Measurements from ENCODE around the gene TNFRSF14. TPM values are rescaled to one million over a fixed set of nuclear protein-coding genes. Genes with fewer than 3 reads are reported as not detected.

TNFRSF14 gene
- total and polyA plus RNA-seq, 2 experiments from 2014 or later: 7.8 to 13.3 TPM

- Histone ChIP-seq H3K27me3 (replicated peaks; ENCODE audit: insufficient read depth) (no peaks in the 10 kb centered on the region), H3K4me3 (no peak overlapping the region), H3F3A (ENCODE audit: insufficient read depth) (peaks cover 4% of the 10 kb centered on the region; the same call in 1 of the 2 replicates), H3K4me1 (ENCODE audit: insufficient read depth) (peaks cover 5% of the 10 kb centered on the region; the same call in 1 of the 2 replicates), H2AFZ (no peak overlapping the region), H3K79me2 (ENCODE audit: insufficient read depth) (no peaks in the 10 kb centered on the region), H3K9me2 (ENCODE audit: insufficient read depth) (no peaks in the 10 kb centered on the region), H4K20me1 (ENCODE audit: insufficient read depth) (no peaks in the 10 kb centered on the region), H3K9me3 (ENCODE audit: low read depth) (no peaks in the 10 kb centered on the region), H3K36me3 (ENCODE audit: low read depth) (no peaks in the 10 kb centered on the region), H3K27ac (no peak overlapping the region), H3K9ac (no peak overlapping the region), H3K4me2 (ENCODE audit: unreplicated experiment) (no peak overlapping the region)
- in situ Hi-C loops (cut with MboI): loop anchor here (10.0 kb wide), 1 partner anchor 129 kb away; the partner anchor contains the start of gene PEX10
- WGBS, 2 experiments (ENCODE audit: low coverage in 1 of 2, low lambda C conversion rate in 2 of 2, missing lambda C conversion rate in 2 of 2): 20 to 24% methylated on average over 23 to 26 of the region's 26 CpGs
- peak; percentile 46 for DNase-seq
- TF ChIP-seq EZH2 (IDR thresholded peaks at IDR 0.05; ENCODE audit: insufficient read depth, poor library complexity, severe bottlenecking) (no peak), EZH2phosphoT487 (IDR thresholded peaks at IDR 0.05; ENCODE audit: insufficient read depth, low read depth) (no peak)
These were observed 12.6 kb upstream of the TNFRSF14 start for GRCh38 chr1:2543543-2544092.

DNA sequence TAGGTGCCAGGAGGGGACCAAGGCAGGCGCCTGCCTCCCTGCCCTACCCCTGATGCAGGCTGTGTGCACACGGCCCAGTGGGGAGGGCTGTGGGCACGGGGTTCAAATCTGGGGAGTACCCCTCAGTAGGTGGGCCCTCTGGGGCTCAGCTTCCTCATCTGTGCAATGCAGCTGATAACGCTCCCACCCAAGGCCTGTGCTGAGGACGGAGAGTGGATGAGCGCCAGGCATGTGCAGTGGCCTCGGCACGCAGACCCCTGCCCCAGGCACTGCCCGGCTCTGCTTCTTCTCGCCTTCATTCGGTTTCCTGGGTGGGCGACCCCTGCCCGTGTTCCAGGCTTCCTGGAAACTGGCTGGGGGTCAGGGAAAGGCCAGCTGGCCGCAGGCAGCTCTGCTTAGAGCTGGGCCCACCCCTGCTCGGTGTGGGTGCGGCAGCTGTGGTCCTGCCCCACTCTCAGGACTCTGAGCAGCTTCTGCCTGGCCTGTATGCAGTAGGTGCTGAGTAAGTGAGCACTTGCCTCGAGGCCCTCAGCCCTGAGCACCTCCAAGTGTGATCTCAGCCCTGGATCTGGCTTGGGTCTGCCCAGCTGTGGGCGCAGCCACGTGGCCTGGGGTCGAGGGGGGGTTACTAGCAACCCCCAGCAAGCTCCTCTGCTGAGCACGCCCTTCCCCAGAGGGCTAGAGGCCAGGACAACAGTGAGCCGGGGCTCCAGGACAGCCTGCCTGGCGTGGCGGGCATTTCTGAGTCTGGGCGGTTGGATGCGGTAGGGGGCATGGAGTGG lies 11.9 kb upstream of the TNFRSF14 start:
- Histone ChIP-seq H2AFZ (no peak overlapping the region), H3K27me3 (replicated peaks; ENCODE audit: insufficient read depth) (no peaks in the 10 kb centered on the region), H4K20me1 (ENCODE audit: insufficient read depth) (no peaks in the 10 kb centered on the region), H3K36me3 (ENCODE audit: low read depth) (no peaks in the 10 kb centered on the region), H3K79me2 (ENCODE audit: insufficient read depth) (no peaks in the 10 kb centered on the region), H3K4me3 (no peak overlapping the region), H3K9ac (no peak overlapping the region), H3K27ac (no peak overlapping the region), H3F3A (ENCODE audit: insufficient read depth) (peaks cover 4% of the 10 kb centered on the region; the same call in 1 of the 2 replicates), H3K4me1 (ENCODE audit: insufficient read depth) (peaks cover 10% of the 10 kb centered on the region), H3K4me2 (ENCODE audit: unreplicated experiment) (no peak overlapping the region), H3K9me2 (ENCODE audit: insufficient read depth) (no peaks in the 10 kb centered on the region), H3K9me3 (ENCODE audit: low read depth) (no peaks in the 10 kb centered on the region)
- TF ChIP-seq EZH2 (IDR thresholded peaks at IDR 0.05; ENCODE audit: insufficient read depth, poor library complexity, severe bottlenecking): no peak
- no peak for TF ChIP-seq EZH2phosphoT487 (IDR thresholded peaks at IDR 0.05; ENCODE audit: insufficient read depth, low read depth)
- 47% methylated on average over 26 of the region's 26 CpGs for WGBS, 2 experiments (ENCODE audit: low coverage in 1 of 2, low lambda C conversion rate in 2 of 2, missing lambda C conversion rate in 2 of 2)
- DNase-seq: peak; percentile 30
- in situ Hi-C loops (cut with MboI): loop anchor here (10.0 kb wide), 1 partner anchor 129 kb away; the partner anchor contains the start of gene PEX10

DNA sequence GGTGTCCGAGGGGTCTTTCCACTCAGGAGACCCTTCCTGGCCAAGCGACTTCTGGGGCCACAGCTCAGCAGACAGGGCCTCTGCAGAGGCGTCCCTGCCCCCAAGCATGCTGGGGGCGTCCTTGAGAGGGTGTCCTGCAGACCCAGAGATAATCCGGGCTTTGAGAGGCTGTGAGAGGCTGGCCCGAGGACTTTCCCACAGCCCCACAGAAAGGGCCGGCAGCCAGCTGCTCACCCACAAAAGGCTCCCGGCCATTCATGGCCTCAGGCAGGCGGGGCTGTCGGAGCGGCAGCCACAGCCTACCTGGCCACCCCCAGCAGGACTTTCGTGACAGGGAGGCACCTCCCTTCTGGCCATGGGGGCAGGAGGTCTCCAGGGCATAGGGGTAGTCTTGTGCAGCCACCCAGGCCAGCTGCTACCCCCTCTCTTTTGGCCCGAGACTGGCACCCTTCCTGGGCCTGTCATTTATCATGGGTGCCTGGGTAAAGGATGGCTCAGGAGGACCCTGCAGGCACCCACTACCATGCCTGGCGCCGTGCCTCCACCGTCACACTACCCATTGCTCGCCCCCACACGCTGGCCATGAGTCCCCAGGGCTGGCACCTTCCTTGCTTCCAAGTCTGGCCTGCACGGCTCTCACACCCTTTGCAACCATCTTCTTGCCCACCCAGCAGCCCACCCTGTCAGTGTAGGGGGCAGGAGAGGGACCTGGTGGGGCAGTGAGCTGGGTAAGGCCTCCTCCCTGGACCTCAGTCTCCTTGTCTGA lies 11.1 kb upstream of the TNFRSF14 start:
- TF ChIP-seq EZH2 (IDR thresholded peaks at IDR 0.05; ENCODE audit: insufficient read depth, poor library complexity, severe bottlenecking) (no peak), EZH2phosphoT487 (IDR thresholded peaks at IDR 0.05; ENCODE audit: insufficient read depth, low read depth) (no peak)
- Histone ChIP-seq H3K27ac (no peak overlapping the region), H3F3A (ENCODE audit: insufficient read depth) (peaks cover 4% of the 10 kb centered on the region; the same call in 1 of the 2 replicates), H4K20me1 (ENCODE audit: insufficient read depth) (no peaks in the 10 kb centered on the region), H3K79me2 (ENCODE audit: insufficient read depth) (no peaks in the 10 kb centered on the region), H3K9ac (no peak overlapping the region), H2AFZ (no peak overlapping the region), H3K36me3 (ENCODE audit: low read depth) (no peaks in the 10 kb centered on the region), H3K4me2 (ENCODE audit: unreplicated experiment) (no peak overlapping the region), H3K4me1 (ENCODE audit: insufficient read depth) (peaks cover 10% of the 10 kb centered on the region), H3K9me3 (ENCODE audit: low read depth) (no peaks in the 10 kb centered on the region), H3K4me3 (no peak overlapping the region), H3K9me2 (ENCODE audit: insufficient read depth) (no peaks in the 10 kb centered on the region), H3K27me3 (replicated peaks; ENCODE audit: insufficient read depth) (no peaks in the 10 kb centered on the region)
- 56 to 63% methylated on average over 15 of the region's 19 CpGs for WGBS, 2 experiments (ENCODE audit: low coverage in 1 of 2, low lambda C conversion rate in 2 of 2, missing lambda C conversion rate in 2 of 2)
- in situ Hi-C loops (cut with MboI): loop anchor here (10.0 kb wide), 1 partner anchor 130 kb away; the partner anchor contains the start of gene PEX10
- no peak for DNase-seq
